Fibroblast of pulmonary artery (primary cell): ENCODE data around the gene SH3BP4.

Experiments
- DNase-seq: peaks from one replicate; pipeline ENCODE4 v3.0.0-alpha.2; 2010; ENCODE audit warnings: low read depth
- H3K4me3 ChIP-seq: replicated peaks from 2 replicates; pipeline ENCODE4 v1.5.1; 2011; ENCODE audit warnings: low read depth, mild to moderate bottlenecking, control low read depth, low read length, moderate library complexity
- TF ChIP-seq, protein P1 (sequence below): IDR thresholded peaks from 2 replicates; pipeline ENCODE4 v1.5.1; 2011; ENCODE audit warnings: mild to moderate bottlenecking, control low read depth, low read length, inconsistent platforms; ENCODE audit errors: missing control alignments

SH3BP4 gene

DNA sequence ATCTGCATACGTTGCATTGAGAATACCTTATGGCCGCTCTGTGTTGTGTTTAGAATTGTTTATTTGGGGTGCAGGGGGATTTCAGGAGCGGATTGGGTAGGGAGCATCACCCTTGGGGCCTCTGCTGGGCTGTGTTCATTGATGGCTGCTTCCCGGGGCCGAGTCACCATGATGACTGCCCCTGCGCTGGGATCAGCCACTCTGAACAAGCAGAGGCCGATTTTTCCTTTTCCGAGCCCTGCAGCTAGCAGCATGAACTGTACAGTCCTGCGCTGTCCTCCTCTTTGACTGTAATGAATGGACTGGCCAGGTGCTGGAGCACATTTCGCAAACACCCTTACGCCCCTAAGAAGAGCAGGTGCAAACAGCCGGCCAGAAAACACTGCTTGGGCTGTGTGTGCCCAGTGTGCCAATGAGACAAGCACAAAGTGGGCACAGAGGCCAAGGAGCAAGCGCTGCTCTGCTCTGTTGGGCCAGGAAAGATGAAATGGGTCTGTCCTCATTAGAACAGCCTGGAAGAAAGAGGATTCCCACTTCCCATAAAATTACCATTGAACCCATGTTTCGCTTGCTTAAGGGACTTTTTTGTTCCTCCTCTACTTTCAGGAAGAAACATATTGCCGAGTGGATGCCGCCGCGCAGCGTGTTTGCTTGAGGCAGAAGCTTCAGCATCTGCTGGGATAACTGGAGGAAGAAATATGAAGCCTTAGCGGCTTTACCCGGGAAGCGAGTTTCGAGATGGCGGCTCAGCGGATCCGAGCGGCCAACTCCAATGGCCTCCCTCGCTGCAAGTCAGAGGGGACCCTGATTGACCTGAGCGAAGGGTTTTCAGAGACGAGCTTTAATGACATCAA lies 82.7 kb downstream of the SH3BP4 start:
- DNase-seq: no peak
- H3K4me3 ChIP-seq: no peak overlapping the region
- TF ChIP-seq, protein P1, sequence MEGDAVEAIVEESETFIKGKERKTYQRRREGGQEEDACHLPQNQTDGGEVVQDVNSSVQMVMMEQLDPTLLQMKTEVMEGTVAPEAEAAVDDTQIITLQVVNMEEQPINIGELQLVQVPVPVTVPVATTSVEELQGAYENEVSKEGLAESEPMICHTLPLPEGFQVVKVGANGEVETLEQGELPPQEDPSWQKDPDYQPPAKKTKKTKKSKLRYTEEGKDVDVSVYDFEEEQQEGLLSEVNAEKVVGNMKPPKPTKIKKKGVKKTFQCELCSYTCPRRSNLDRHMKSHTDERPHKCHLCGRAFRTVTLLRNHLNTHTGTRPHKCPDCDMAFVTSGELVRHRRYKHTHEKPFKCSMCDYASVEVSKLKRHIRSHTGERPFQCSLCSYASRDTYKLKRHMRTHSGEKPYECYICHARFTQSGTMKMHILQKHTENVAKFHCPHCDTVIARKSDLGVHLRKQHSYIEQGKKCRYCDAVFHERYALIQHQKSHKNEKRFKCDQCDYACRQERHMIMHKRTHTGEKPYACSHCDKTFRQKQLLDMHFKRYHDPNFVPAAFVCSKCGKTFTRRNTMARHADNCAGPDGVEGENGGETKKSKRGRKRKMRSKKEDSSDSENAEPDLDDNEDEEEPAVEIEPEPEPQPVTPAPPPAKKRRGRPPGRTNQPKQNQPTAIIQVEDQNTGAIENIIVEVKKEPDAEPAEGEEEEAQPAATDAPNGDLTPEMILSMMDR: no peak

DNA sequence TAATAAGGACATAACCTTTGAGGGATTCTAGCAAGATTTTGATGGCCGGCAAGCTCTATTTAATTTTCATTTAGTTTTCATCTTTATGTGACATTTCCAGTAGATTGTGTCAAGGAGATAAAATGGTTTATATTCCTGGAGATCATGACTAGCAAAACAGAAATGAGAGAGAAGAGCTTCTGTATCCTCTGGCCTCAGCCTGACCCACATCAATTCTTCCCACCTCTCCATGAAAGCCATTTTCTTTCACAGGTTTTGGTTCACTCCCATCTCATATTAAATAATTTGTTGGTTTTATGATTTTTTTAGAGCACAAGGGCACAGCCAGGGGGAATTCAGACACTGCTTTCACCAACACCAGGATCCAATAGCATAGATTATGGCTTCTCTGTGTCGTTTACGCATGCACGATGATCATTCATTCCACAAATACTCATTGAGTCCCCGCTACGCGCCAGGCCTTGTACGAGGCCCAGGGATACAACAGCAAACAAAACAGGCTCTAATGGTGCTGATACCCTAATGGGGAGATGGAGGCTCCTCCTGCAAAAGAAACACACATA lies 85.9 kb downstream of the SH3BP4 start:
- H3K4me3 ChIP-seq: no peak overlapping the region
- DNase-seq: no peak
- TF ChIP-seq, protein P1: no peak

DNA sequence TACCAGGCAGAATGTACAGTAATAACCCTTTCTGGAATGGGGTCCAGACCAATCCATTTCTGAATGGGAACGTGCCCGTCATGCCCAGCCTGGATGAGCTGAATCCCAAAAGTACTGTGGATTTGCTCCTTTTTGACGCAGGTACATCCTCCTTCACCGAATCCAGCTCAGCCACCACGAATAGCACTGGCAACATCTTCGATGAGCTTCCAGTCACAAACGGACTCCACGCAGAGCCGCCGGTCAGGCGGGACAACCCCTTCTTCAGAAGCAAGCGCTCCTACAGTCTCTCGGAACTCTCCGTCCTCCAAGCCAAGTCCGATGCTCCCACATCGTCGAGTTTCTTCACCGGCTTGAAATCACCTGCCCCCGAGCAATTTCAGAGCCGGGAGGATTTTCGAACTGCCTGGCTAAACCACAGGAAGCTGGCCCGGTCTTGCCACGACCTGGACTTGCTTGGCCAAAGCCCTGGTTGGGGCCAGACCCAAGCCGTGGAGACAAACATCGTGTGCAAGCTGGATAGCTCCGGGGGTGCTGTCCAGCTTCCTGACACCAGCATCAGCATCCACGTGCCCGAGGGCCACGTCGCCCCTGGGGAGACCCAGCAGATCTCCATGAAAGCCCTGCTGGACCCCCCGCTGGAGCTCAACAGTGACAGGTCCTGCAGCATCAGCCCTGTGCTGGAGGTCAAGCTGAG lies 89.6 kb downstream of the SH3BP4 start:
- TF ChIP-seq, protein P1: no peak
- DNase-seq: no peak
- no peak overlapping the region for H3K4me3 ChIP-seq

DNA sequence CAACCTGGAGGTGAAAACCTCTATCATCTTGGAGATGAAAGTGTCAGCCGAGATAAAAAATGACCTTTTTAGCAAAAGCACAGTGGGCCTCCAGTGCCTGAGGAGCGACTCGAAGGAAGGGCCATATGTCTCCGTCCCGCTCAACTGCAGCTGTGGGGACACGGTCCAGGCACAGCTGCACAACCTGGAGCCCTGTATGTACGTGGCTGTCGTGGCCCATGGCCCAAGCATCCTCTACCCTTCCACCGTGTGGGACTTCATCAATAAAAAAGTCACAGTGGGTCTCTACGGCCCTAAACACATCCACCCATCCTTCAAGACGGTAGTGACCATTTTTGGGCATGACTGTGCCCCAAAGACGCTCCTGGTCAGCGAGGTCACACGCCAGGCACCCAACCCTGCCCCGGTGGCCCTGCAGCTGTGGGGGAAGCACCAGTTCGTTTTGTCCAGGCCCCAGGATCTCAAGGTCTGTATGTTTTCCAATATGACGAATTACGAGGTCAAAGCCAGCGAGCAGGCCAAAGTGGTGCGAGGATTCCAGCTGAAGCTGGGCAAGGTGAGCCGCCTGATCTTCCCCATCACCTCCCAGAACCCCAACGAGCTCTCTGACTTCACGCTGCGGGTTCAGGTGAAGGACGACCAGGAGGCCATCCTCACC lies 90.2 kb downstream of the SH3BP4 start:
- TF ChIP-seq, protein P1: no peak
- DNase-seq: no peak
- H3K4me3 ChIP-seq: no peak overlapping the region

DNA sequence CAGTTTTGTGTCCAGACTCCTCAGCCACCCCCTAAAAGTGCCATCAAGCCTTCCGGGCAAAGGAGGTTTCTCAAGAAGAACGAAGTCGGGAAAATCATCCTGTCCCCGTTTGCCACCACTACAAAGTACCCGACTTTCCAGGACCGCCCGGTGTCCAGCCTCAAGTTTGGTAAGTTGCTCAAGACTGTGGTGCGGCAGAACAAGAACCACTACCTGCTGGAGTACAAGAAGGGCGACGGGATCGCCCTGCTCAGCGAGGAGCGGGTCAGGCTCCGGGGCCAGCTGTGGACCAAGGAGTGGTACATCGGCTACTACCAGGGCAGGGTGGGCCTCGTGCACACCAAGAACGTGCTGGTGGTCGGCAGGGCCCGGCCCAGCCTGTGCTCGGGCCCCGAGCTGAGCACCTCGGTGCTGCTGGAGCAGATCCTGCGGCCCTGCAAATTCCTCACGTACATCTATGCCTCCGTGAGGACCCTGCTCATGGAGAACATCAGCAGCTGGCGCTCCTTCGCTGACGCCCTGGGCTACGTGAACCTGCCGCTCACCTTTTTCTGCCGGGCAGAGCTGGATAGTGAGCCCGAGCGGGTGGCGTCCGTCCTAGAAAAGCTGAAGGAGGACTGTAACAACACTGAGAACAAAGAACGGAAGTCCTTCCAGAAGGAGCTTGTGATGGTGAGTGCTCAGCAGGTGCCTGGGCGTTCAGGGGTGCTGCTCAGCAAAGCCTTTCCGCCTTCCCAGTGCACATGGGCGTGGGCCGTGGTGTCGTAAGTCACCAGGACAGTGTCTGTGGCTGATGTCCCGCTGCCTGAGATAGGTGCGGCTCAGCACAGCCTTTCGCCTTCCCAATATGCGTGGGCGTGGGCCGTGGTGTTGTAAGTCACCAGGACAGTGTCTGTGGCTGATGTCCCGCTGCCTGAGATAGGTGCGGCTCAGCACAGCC lies 91.0 kb downstream of the SH3BP4 start:
- H3K4me3 ChIP-seq: no peak overlapping the region
- TF ChIP-seq, protein P1: no peak
- no peak for DNase-seq
